Cardiac muscle cell (in vitro differentiated cells and primary cell): ENCODE results near the gene FOSL1. TPM values are rescaled to one million over a fixed set of nuclear protein-coding genes. Genes with fewer than 3 reads are reported as not detected.

Experiments used
- DNase-seq, 2 donors: peaks; one replicate each; pipeline versions ENCODE4 v3.0.0 to v3.0.0-alpha.2; 2010 to 2017; ENCODE audit warnings: low read depth in 1 of 2, low spot score in 1 of 2
- H3K27ac ChIP-seq: fragments of 200-600 bp; sonication (generic); 2 replicates; pipeline ENCODE4 v1.5.1; 2016
- H3K27me3 ChIP-seq: fragments of 200-600 bp; sonication (generic); 2 replicates; pipeline ENCODE4 v1.6.0; 2016; ENCODE audit warnings: control low read depth
- H3K36me3 ChIP-seq: fragments of 200-600 bp; sonication (generic); 2 replicates; pipeline ENCODE4 v1.5.1; 2016; ENCODE audit warnings: control low read depth
- H3K4me1 ChIP-seq: fragments of 200-600 bp; sonication (generic); 2 replicates; pipeline ENCODE4 v1.8.1; 2017; ENCODE audit warnings: low read depth, mild to moderate bottlenecking, mixed run types
- H3K4me3 ChIP-seq: fragments of 200-600 bp; sonication (generic); 2 replicates; pipeline ENCODE4 v1.5.1; 2016; ENCODE audit warnings: mild to moderate bottlenecking
- H3K9me3 ChIP-seq: fragments of 200-600 bp; sonication (generic); 2 replicates; pipeline ENCODE4 v1.5.1; 2017; ENCODE audit warnings: low read depth, mild to moderate bottlenecking, control low read depth
- polyA plus RNA-seq: library from polyadenylated mRNA; unstranded; fragments of >200 nt; fragmentation: Nextera tagmentation; extraction: Ambion mirVana; gene quantifications from 2 replicates; pipeline ENCODE4 v1.2.1, GENCODE V29; 2016
- total RNA-seq: library from RNA; depleted of rRNA; stranded (reverse); fragments of >200 nt; gene quantifications from 2 replicates; pipeline ENCODE4 v1.2.3, GENCODE V29; 2016
- TF ChIP-seq, protein P1 (sequence below): IDR thresholded peaks from 2 replicates; pipeline ENCODE4 v1.5.1; 2012; ENCODE audit warnings: low read depth, mild to moderate bottlenecking, low read length

FOSL1 gene
- total and polyA plus RNA-seq, 2 experiments from 2014 or later, result 0.21 to 0.60 TPM

DNA sequence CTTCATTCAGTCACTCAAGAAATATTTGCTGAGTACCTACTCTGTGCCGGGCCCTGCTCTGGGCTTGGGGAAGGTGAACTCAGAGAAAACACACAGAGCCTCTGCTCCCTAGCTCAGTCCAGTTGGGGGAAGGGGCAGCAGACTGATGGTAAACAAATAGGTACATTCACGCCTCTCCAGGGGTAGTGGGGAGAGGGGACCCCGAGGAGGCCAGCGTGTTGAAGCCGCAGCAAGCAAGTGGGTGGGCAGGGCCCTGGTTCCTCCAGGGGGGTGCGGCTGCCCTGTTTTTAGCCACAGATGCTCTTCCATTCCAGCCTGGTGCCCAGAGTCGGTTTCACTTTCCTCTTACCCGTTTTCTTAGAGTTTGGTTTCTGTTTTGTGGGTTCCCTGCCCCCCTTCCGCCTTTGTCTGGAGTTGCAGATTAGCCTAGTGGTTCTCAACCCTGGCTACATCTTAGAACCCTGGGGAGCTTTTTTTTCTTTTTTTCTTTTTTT, 27.8 kb upstream of the FOSL1 start:
- Histone ChIP-seq H3K27me3 (no peaks in the 10 kb centered on the region), H3K4me1 (no peaks in the 10 kb centered on the region), H3K36me3 (peaks cover 2% of the 10 kb centered on the region), H3K27ac (no peak overlapping the region), H3K9me3 (no peaks in the 10 kb centered on the region), H3K4me3 (no peak overlapping the region)
- TF ChIP-seq, protein P1, sequence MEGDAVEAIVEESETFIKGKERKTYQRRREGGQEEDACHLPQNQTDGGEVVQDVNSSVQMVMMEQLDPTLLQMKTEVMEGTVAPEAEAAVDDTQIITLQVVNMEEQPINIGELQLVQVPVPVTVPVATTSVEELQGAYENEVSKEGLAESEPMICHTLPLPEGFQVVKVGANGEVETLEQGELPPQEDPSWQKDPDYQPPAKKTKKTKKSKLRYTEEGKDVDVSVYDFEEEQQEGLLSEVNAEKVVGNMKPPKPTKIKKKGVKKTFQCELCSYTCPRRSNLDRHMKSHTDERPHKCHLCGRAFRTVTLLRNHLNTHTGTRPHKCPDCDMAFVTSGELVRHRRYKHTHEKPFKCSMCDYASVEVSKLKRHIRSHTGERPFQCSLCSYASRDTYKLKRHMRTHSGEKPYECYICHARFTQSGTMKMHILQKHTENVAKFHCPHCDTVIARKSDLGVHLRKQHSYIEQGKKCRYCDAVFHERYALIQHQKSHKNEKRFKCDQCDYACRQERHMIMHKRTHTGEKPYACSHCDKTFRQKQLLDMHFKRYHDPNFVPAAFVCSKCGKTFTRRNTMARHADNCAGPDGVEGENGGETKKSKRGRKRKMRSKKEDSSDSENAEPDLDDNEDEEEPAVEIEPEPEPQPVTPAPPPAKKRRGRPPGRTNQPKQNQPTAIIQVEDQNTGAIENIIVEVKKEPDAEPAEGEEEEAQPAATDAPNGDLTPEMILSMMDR, result no peak
- DNase-seq, result no peak

DNA sequence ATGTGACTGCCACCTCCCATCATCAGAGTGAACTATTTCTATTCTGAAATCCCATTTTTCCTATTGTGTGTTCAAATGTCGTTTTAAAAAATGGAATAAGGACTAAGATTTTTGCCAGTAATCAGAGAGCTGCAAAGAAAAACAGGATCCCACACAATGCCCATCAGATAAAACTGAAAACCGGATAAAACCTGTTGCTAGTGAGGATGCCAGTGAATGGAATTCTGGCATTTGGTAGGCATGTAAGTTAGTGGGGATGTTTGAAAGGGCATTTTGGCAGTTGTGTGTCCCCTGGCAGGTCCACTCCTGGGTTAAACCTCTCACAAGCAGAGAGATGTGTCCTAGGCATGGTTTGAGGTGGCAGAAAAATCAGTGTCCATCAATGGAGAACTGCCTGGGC, 25.2 kb upstream of the FOSL1 start:
- no peaks in the 10 kb centered on the region for H3K4me1 ChIP-seq
- no peak overlapping the region for H3K27ac ChIP-seq
- H3K27me3 ChIP-seq, result no peaks in the 10 kb centered on the region
- TF ChIP-seq, protein P1, result no peak
- no peak for DNase-seq
- peaks cover 6% of the 10 kb centered on the region for H3K36me3 ChIP-seq
- H3K9me3 ChIP-seq, result no peaks in the 10 kb centered on the region
- H3K4me3 ChIP-seq, result no peak overlapping the region

DNA sequence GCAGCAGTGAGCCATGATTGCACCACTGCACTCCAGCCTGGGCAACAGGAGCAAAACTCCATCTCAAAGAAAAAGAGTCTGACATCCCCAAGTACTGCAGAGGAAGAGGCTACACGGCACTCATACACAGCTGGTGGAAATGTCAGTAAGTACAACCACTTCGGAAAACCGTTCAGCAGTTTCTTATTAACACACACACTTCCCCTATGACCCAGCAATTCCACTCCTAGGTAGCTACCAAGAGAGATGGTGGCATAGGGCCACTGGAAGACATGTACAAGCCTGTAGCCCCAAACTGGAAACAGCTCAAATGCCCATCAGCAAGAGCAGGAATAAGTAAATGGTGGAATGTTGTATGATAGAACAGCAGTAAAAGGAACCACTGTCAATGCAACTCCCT, 22.4 kb upstream of the FOSL1 start:
- DNase-seq, result no peak

DNA sequence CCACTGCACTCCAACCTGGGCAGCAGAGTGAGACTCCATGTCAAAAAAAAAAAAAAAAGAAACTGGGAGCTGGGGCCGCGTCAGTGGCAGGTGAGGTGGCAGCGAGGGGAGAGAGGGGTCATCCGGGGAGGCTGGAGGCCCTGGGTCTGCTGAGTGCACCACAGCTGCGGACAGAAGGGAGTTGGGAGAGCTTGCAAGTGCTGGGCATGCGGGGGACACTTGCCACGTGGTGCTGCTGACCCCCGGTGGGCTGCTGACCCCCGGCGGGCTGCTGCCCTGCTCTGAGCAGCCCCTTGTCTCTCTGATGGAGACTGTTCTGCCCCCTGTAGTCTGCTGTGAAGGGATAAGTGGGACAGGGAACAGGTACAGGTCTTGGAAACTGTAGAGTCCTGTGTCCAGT, 21.7 kb upstream of the FOSL1 start:
- no peak for DNase-seq
- Histone ChIP-seq H3K27ac (no peak overlapping the region), H3K4me1 (peaks cover 4% of the 10 kb centered on the region), H3K27me3 (no peaks in the 10 kb centered on the region), H3K4me3 (no peak overlapping the region), H3K9me3 (no peaks in the 10 kb centered on the region), H3K36me3 (peaks cover 6% of the 10 kb centered on the region)
- TF ChIP-seq, protein P1, result no peak

More for the DNA sequence above, 22.4 kb upstream of the FOSL1 start:
- H3K27ac ChIP-seq, result no peak overlapping the region
- no peak overlapping the region for H3K4me3 ChIP-seq
- peaks cover 6% of the 10 kb centered on the region for H3K36me3 ChIP-seq
- H3K9me3 ChIP-seq, result no peaks in the 10 kb centered on the region
- no peaks in the 10 kb centered on the region for H3K27me3 ChIP-seq
- peaks cover 4% of the 10 kb centered on the region for H3K4me1 ChIP-seq
- TF ChIP-seq, protein P1, result no peak

DNA sequence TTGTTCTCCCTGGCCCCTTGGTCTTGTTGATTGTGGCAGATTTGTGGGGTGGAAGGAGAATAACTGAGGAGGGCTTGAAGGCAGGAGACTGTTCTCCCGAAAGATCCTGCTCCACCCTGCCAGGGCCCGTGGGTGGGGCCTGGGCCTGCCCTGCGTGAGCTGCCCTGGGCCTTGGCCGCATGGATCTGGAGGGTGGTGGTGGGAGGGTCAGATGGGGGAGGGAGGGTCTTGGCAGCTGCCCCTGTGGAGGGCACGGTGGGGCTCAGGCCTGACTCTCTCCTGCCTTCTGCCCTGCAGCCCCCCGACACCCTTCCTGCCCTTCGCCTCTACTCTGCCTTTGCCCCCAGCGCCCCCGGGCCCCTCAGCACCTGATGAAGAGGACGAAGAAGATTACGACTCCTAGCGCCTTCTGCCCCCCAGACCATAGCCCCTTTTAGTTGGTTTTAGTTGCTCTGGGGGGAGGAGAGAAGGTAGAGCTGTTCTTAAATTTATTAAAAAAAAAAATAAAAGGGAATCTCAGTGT, 20.9 kb upstream of the FOSL1 start:
- H3K4me3 ChIP-seq, result no peak overlapping the region
- no peak for DNase-seq
- TF ChIP-seq, protein P1, result no peak
- peaks cover 4% of the 10 kb centered on the region for H3K4me1 ChIP-seq
- H3K27ac ChIP-seq, result no peak overlapping the region
- H3K27me3 ChIP-seq, result no peaks in the 10 kb centered on the region
- peaks cover 6% of the 10 kb centered on the region for H3K36me3 ChIP-seq
- no peaks in the 10 kb centered on the region for H3K9me3 ChIP-seq
